ENCODE measurements around the gene SLC17A7. TPM values are rescaled to one million over a fixed set of nuclear protein-coding genes. Genes with fewer than 3 reads are reported as not detected.
"Not testable (repeated sequence)": the region's sequence is repeated elsewhere in the genome, so short reads cannot be mapped to it uniquely, and the experiment has no call there.

SLC17A7 gene
- total RNA-seq, 1 donor from 2014 or later: not detected

- Histone ChIP-seq H3K27me3 (ENCODE audit: control insufficient read depth, insufficient read depth, low read length) (no peaks in the 10 kb centered on the region), H3K36me3 (ENCODE audit: control insufficient read depth, insufficient read depth, low read length) (peaks cover 4% of the 10 kb centered on the region), H3K4me3 (ENCODE audit: low read depth, low read length) (no peak overlapping the region)
- DNase-seq (ENCODE audit: low read depth) (no peak), FAIRE-seq (no peak)
- no peak for TF ChIP-seq CTCF (IDR thresholded peaks at IDR 0.05; ENCODE audit: insufficient read depth, low read length, severe bottlenecking)
Observed at GRCh38 chr19:49463960-49464740, 22.8 kb upstream of the SLC17A7 start.

- TF ChIP-seq CTCF (IDR thresholded peaks at IDR 0.05; ENCODE audit: insufficient read depth, low read length, severe bottlenecking): no peak
- FAIRE-seq (no peak), DNase-seq (ENCODE audit: low read depth) (no peak)
- no peak overlapping the region for H3K4me3 ChIP-seq (ENCODE audit: low read depth, low read length)
- peaks cover 4% of the 10 kb centered on the region for H3K36me3 ChIP-seq (ENCODE audit: control insufficient read depth, insufficient read depth, low read length)
- no peaks in the 10 kb centered on the region for H3K27me3 ChIP-seq (ENCODE audit: control insufficient read depth, insufficient read depth, low read length)
Observed at GRCh38 chr19:49462492-49462891, 21.2 kb upstream of the SLC17A7 start.

GRCh38 chr19:49461656-49462055 is 20.3 kb upstream of the SLC17A7 start:
- peaks cover 4% of the 10 kb centered on the region for H3K36me3 ChIP-seq (ENCODE audit: control insufficient read depth, insufficient read depth, low read length)
- no peak for TF ChIP-seq CTCF (IDR thresholded peaks at IDR 0.05; ENCODE audit: insufficient read depth, low read length, severe bottlenecking)
- DNase-seq (ENCODE audit: low read depth) (no peak), FAIRE-seq (no peak)
- H3K27me3 ChIP-seq (ENCODE audit: control insufficient read depth, insufficient read depth, low read length): no peaks in the 10 kb centered on the region
- H3K4me3 ChIP-seq (ENCODE audit: low read depth, low read length): no peak overlapping the region

GRCh38 chr19:49461130-49461529 is 19.8 kb upstream of the SLC17A7 start:
- not testable (repeated sequence) for H3K36me3 ChIP-seq (ENCODE audit: control insufficient read depth, insufficient read depth, low read length); FAIRE-seq; H3K27me3 ChIP-seq (ENCODE audit: control insufficient read depth, insufficient read depth, low read length); DNase-seq (ENCODE audit: low read depth); H3K4me3 ChIP-seq (ENCODE audit: low read depth, low read length)

GRCh38 chr19:49459388-49459787 is 18.1 kb upstream of the SLC17A7 start:
- no peaks in the 10 kb centered on the region for H3K27me3 ChIP-seq (ENCODE audit: control insufficient read depth, insufficient read depth, low read length)
- H3K4me3 ChIP-seq (ENCODE audit: low read depth, low read length): no peak overlapping the region
- TF ChIP-seq CTCF (IDR thresholded peaks at IDR 0.05; ENCODE audit: insufficient read depth, low read length, severe bottlenecking): no peak
- DNase-seq (ENCODE audit: low read depth) (no peak), FAIRE-seq (no peak)
- H3K36me3 ChIP-seq (ENCODE audit: control insufficient read depth, insufficient read depth, low read length): no peaks in the 10 kb centered on the region

GRCh38 chr19:49458567-49458903 is 17.2 kb upstream of the SLC17A7 start:
- no peak for DNase-seq (ENCODE audit: low read depth)
- Histone ChIP-seq H3K4me3 (ENCODE audit: low read depth, low read length) (no peak overlapping the region), H3K36me3 (ENCODE audit: control insufficient read depth, insufficient read depth, low read length) (no peaks in the 10 kb centered on the region), H3K27me3 (ENCODE audit: control insufficient read depth, insufficient read depth, low read length) (no peaks in the 10 kb centered on the region)
- no peak for FAIRE-seq
- no peak for TF ChIP-seq CTCF (IDR thresholded peaks at IDR 0.05; ENCODE audit: insufficient read depth, low read length, severe bottlenecking)
